ENCODE measurements around the gene RAB36.

The RAB36 gene

DNA sequence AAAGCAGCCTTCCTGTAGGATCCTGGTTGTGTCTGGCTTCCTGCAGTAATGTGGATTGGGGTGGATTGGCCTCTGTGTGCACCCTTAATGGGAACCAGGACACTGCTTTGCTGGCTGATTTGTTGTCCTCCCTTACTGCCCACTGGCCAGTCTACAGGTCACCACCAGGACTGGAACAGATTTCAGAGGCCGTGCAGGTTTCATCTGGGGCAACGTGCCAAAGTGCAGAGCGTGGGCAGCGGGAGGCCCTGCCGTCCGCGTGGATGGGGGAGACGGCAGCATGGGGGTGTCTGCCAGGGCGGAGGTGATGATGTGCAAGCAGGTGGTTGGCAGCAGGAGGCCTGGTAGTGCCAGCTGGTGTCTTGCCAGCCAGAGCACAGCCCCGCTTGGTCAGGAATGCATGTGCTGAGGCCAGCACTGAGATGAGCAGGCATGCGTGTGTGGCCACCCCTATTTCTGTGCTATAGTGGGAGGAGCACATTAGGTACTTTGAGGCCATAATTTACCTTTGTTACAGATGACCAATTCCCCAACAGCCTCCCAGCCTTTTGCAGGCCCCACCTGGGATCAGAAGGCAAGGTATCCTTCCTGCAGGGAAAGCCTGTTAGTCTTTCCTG, 59.4 kb downstream of the RAB36 start:
- H3K27me3 Mint-ChIP-seq (ENCODE audit: low read depth) = no peaks in the 10 kb centered on the region
- H3K4me1 Mint-ChIP-seq = peaks cover 43% of the 10 kb centered on the region
- peak overlapping the region; percentile 54 to 80 (median 78) for H3K27ac Mint-ChIP-seq
- H3K9me3 Mint-ChIP-seq = no peaks in the 10 kb centered on the region
- H3K36me3 Mint-ChIP-seq (ENCODE audit: low read depth) = peaks cover 18% of the 10 kb centered on the region
- no peak overlapping the region for H3K4me3 Mint-ChIP-seq
- TF ChIP-seq CTCF (IDR thresholded peaks at IDR 0.05; ENCODE audit: unreplicated experiment in 3 of 3) = no peak

- Mint-ChIP-seq H3K27ac (peak overlapping the region; percentile 54 to 80 (median 78)), H3K27me3 (ENCODE audit: low read depth) (no peaks in the 10 kb centered on the region), H3K9me3 (no peaks in the 10 kb centered on the region), H3K36me3 (ENCODE audit: low read depth) (peaks cover 18% of the 10 kb centered on the region), H3K4me3 (peak overlapping the region in 1 of 3 experiments; percentile 40), H3K4me1 (peaks cover 44% of the 10 kb centered on the region)
- no peak for TF ChIP-seq CTCF (IDR thresholded peaks at IDR 0.05; ENCODE audit: unreplicated experiment in 3 of 3)
Observed at GRCh38 chr22:23205339-23206049, 60.2 kb downstream of the RAB36 start.

- no peak for TF ChIP-seq CTCF (IDR thresholded peaks at IDR 0.05; ENCODE audit: unreplicated experiment in 3 of 3)
- H3K9me3 Mint-ChIP-seq = no peaks in the 10 kb centered on the region
- H3K4me3 Mint-ChIP-seq = no peak overlapping the region
- peaks cover 3% of the 10 kb centered on the region for H3K27me3 Mint-ChIP-seq (ENCODE audit: low read depth)
- peaks cover 18% of the 10 kb centered on the region for H3K36me3 Mint-ChIP-seq (ENCODE audit: low read depth)
- no peak overlapping the region for H3K27ac Mint-ChIP-seq
- peaks cover 50% of the 10 kb centered on the region for H3K4me1 Mint-ChIP-seq
Observed at GRCh38 chr22:23206915-23207314, 61.6 kb downstream of the RAB36 start.

GRCh38 chr22:23207729-23208393, 62.6 kb downstream of the RAB36 start:
- H3K27ac Mint-ChIP-seq = peak overlapping the region in 2 of 3 experiments; percentile 81 to 83
- H3K9me3 Mint-ChIP-seq = no peaks in the 10 kb centered on the region
- peaks cover 52% of the 10 kb centered on the region for H3K4me1 Mint-ChIP-seq
- no peak for TF ChIP-seq CTCF (IDR thresholded peaks at IDR 0.05; ENCODE audit: unreplicated experiment in 3 of 3)
- peaks cover 3% of the 10 kb centered on the region for H3K27me3 Mint-ChIP-seq (ENCODE audit: low read depth)
- H3K36me3 Mint-ChIP-seq (ENCODE audit: low read depth) = peaks cover 18% of the 10 kb centered on the region
- peak overlapping the region in 1 of 3 experiments; percentile 23 for H3K4me3 Mint-ChIP-seq

GRCh38 chr22:23210428-23211170, 65.3 kb downstream of the RAB36 start:
- Mint-ChIP-seq H3K27ac (no peak overlapping the region), H3K36me3 (ENCODE audit: low read depth) (peaks cover 10% of the 10 kb centered on the region), H3K4me1 (peaks cover 48% of the 10 kb centered on the region), H3K9me3 (no peaks in the 10 kb centered on the region), H3K27me3 (ENCODE audit: low read depth) (peaks cover 13% of the 10 kb centered on the region), H3K4me3 (no peak overlapping the region)
- TF ChIP-seq CTCF (IDR thresholded peaks at IDR 0.05; ENCODE audit: unreplicated experiment in 3 of 3) = no peak
